ENCODE data around the gene HS3ST6.
"Not testable (repeated sequence)": the region's sequence is repeated elsewhere in the genome, so short reads cannot be mapped to it uniquely, and the experiment has no call there.

The HS3ST6 gene

GRCh38 chr16:1918351-1919326 is at the start of gene HS3ST6:
Gene HS3ST6 (minus strand): TSS chr16:1918415. CDS start chr16:1918323, 92 bp downstream.
- no peak for DNase-seq

DNA sequence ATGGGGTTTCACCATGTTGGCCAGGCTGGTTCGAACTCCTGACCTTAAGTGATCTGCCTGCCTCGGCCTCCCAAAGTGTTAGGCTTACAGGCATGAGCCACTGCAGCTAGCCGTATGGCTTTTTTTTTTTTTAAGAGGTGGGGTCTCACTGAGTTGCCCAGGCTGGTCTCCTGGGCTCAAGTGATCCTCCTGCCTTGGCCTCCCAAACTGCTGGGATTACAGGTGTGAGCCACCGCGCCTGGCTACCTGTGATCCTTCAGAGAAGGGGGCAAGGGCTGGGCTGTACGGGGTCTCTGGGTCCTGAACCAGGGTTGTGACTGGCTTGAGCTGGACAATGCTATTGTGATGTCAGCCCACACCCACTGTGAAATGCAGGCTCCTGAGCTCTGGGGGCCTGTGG is 48.2 kb upstream of the HS3ST6 start, which contains the start of gene RNF151:
RNF151 (plus strand) TSS at position 397 of the 400 bp plus-strand sequence. CDS start 26 bp downstream, outside the sequence.
- DNase-seq, result no peak

- no peak for DNase-seq
Measured at GRCh38 chr16:1965396-1966001, 47.3 kb upstream of the HS3ST6 start.

GRCh38 chr16:1964506-1965395 is 46.5 kb upstream of the HS3ST6 start, which contains the start of gene RPS2:
Gene RPS2 (minus strand): TSS chr16:1964826. CDS start chr16:1964625, 201 bp downstream.
- peak; percentile 99 for DNase-seq

- DNase-seq, result peak; percentile 38
Measured at GRCh38 chr16:1963806-1964505, 45.7 kb upstream of the HS3ST6 start.

DNA sequence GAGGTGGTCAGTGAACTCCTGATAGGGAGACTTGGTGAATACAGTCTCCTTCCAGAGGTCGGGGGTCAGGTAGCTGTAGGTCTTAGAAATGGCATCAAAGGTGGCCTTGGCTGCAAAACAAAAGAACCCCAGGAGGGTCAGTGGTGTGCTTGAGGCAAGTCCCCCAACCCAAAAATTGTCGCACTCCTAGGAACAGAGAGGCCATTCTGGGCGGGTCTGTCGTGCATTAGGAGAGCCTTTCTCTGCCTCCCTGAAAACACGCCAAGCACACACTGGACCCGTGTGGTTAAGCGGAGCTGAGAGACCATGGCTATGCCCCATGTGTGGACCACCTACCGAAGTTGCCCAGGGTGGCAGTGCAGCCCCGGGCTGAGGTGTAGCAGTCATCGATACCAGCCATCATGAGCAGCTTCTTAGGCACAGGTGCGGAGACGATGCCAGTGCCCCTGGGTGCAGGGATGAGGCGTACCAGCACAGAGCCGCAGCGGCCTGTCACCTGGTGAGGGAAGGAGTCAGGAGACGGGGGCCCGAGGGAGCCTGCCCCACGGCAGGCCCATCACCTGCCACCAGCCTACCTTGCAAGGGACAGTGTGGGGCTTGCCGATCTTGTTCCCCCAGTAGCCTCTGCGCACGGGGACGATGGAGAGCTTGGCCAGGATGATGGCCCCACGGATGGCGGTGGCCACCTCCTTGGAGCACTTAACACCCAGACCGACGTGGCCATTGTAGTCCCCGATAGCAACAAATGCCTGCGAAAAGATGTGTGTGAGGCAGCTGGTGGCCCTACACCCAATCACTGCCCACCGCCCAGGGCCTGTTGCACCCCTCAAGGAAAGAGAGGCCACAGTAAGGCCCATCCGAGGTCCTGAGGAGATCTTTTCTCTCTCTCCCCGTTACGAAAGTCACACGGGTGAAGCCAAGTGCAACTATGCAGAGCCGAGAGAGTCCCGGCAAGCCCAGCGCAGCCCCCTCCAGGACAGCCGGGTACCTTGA is 44.2 kb upstream of the HS3ST6 start:
- not testable (repeated sequence) for DNase-seq

- DNase-seq, result no peak
Measured at GRCh38 chr16:1961651-1962067, 43.4 kb upstream of the HS3ST6 start.

- peak; percentile 37 for DNase-seq
Measured at GRCh38 chr16:1960665-1961630, 42.7 kb upstream of the HS3ST6 start.

GRCh38 chr16:1959269-1960039 is 41.2 kb upstream of the HS3ST6 start, which contains the start of gene NDUFB10:
Gene NDUFB10 (plus strand): TSS chr16:1959538. CDS start chr16:1959625, 87 bp downstream.
- DNase-seq, result peak; percentile 91

GRCh38 chr16:1958715-1959268 is 40.6 kb upstream of the HS3ST6 start:
- DNase-seq, result no peak

DNA sequence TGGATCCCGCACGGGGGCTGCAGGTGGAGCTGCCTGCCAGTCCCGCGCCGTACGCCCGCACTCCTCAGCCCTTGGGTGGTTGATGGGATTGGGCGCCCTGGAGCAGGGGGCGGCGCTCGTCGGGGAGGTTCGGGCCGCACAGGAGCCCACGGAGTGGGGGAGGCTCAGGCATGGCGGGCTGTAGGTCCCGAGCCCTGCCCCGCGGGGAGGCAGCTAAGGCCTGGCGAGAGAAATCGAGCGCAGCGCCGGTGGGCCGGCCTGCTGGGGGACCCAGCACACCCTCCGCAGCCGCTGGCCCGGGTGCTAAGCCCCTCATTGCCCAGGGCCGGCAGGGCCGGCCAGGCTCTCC is 39.9 kb upstream of the HS3ST6 start:
- not testable (repeated sequence) for DNase-seq

DNA sequence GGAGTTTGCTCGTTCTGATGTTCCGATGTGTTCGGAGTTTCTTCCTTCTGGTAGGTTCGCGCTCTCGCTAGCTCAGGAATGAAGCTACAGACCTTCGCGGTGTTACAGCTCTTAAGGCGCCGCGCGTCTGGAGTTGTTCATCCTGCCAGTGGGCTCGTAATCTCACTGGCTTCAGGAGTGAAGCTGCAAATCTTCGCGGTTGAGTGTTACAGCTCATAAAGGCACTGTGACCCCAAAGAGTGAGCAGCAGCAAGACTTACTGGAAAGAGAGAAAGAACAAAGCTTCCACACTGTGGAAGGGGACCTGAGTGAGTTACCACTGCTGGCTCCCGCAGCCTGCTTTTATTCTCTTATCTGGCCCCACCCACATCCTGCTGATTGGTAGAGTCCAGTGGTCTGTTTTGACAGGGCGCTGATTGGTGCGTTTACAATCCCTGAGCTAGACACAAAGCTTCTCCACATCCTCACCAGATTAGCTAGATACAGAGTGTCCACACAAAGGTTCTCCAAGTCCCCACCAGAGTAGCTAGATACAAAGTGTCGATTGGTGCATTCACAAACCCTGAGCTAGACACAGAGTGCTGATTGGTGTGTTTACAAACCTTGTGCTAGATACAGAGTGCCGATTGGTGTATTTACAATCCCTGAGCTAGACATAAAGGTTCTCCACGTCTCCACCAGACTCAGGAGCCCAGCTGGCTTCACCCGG is 39.4 kb upstream of the HS3ST6 start:
- DNase-seq, result not testable (repeated sequence)

DNA sequence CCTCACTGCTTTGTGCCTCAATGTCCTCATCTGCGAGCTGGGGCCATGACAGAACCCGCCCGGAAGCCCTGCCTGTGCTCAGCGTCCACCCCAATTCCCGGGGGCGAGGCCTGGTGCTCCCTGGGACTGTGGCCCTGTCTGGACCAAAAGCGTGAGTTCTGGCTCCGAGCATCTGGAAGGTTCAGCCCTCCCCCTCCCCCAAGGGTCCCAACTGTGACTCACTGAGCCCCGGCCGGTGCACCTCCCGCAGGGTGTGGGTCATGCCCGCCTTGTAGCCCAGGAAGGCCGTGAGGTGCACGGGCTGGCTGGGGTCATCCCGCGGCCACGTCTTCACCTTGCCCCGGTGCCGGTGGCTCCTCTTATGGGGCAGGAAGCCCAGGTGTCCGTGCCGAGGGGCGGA is 35.5 kb upstream of the HS3ST6 start:
- no peak for DNase-seq

DNA sequence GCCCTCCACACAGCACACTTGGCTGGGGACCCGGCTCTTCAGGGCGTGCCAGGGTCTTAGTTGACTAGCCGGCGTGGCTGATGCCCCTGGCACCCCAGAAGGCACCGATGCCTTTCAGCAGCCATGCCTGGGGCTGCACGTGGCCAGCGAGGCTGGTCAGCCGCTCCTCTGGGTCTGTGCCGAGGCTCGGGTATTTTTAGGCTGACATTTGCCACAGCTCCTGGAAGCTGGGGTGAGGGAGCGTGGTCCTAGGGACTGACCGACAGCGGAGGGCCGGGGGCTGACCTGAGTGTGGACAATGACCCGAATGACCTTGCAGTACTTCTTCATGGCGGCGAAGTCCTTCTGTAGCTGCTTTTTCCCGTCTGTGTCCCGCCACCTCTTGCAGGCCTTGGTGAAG is 32.3 kb upstream of the HS3ST6 start:
- DNase-seq, result no peak

GRCh38 chr16:1950047-1950446 is 31.8 kb upstream of the HS3ST6 start:
- no peak for DNase-seq

GRCh38 chr16:1949507-1949906 is 31.3 kb upstream of the HS3ST6 start:
- no peak for DNase-seq

GRCh38 chr16:1947369-1947670 is 29.1 kb upstream of the HS3ST6 start:
- no peak for DNase-seq

Data from activated CD4-positive, alpha-beta T cell treated with anti-CD3 and anti-CD28 coated beads, Interleukin-2, amount 50 U/mL, for 1 hour (primary cell).